MCF 10A (cell line): ENCODE data around the gene BCL7A. TPM values are rescaled to one million over a fixed set of nuclear protein-coding genes. Genes with fewer than 3 reads are reported as not detected.

Source experiments
- BruUV-seq: library from RNA; stranded (reverse); fragments of 400-500 nt; replicated peaks from 2 replicates; lab custom pipeline; 2021; lab: Mats Ljungman, UMichigan
- CTCF ChIA-PET: fragments of 300-600 bp; sonication (Branson Sonifier 250); formaldehyde crosslinking; extraction: SDS; loops from one replicate; lab custom pipeline; 2021; ENCODE audit warnings: antibody characterized with exemption, inconsistent platforms; lab: Yijun Ruan, JAX
- POLR2A ChIA-PET: fragments of 300-600, 350-650 bp; sonication (Branson Sonifier 250); formaldehyde crosslinking; extraction: SDS; loops from one replicate; lab custom pipeline; 2020; ENCODE audit warnings: antibody characterized with exemption, inconsistent platforms; lab: Yijun Ruan, JAX
- DNase-seq: peaks from one replicate; pipeline ENCODE4 v3.0.0-alpha.2; 2018; ENCODE audit not compliant: unreplicated experiment
- H3K27ac Mint-ChIP-seq: one replicate; pipeline ENCODE4 v1.8.0; 2022; ENCODE audit warnings: mild to moderate bottlenecking, low read depth, mixed read lengths; ENCODE audit not compliant: unreplicated experiment
- H3K27me3 Mint-ChIP-seq: one replicate; pipeline ENCODE4 v1.8.0; 2022; ENCODE audit warnings: mixed read lengths; ENCODE audit not compliant: insufficient read depth, unreplicated experiment
- H3K36me3 Mint-ChIP-seq: one replicate; pipeline ENCODE4 v1.8.0; 2022; ENCODE audit warnings: mild to moderate bottlenecking, moderate library complexity, mixed read lengths; ENCODE audit not compliant: insufficient read depth, unreplicated experiment
- H3K4me1 Mint-ChIP-seq: one replicate; pipeline ENCODE4 v1.8.0; 2022; ENCODE audit warnings: mixed read lengths; ENCODE audit not compliant: insufficient read depth, unreplicated experiment
- H3K4me3 Mint-ChIP-seq: one replicate; pipeline ENCODE4 v1.8.0; 2022; ENCODE audit warnings: mild to moderate bottlenecking, moderate library complexity, mixed read lengths; ENCODE audit not compliant: unreplicated experiment
- H3K9me3 Mint-ChIP-seq: one replicate; pipeline ENCODE4 v1.8.0; 2022; ENCODE audit warnings: mixed read lengths; ENCODE audit not compliant: unreplicated experiment
- intact Hi-C: fragments of 100-400 bp; cut with micrococcal nuclease; formaldehyde crosslinking; loops from 2 replicates; pipeline ENCODE4 v1.14.1; 2022
- total RNA-seq: library from RNA; stranded (reverse); gene quantifications from 2 replicates; pipeline ENCODE4 v1.2.3, GENCODE V29; 2022
- TF ChIP-seq, protein P1 (sequence below): fragments of 200-600 bp; IDR thresholded peaks from one replicate; pipeline ENCODE4 v1.8.0; 2022; ENCODE audit warnings: antibody characterized with exemption, mild to moderate bottlenecking; ENCODE audit not compliant: unreplicated experiment

Gene BCL7A
- total RNA-seq, 1 experiment from 2014 or later, result 18.1 TPM

DNA sequence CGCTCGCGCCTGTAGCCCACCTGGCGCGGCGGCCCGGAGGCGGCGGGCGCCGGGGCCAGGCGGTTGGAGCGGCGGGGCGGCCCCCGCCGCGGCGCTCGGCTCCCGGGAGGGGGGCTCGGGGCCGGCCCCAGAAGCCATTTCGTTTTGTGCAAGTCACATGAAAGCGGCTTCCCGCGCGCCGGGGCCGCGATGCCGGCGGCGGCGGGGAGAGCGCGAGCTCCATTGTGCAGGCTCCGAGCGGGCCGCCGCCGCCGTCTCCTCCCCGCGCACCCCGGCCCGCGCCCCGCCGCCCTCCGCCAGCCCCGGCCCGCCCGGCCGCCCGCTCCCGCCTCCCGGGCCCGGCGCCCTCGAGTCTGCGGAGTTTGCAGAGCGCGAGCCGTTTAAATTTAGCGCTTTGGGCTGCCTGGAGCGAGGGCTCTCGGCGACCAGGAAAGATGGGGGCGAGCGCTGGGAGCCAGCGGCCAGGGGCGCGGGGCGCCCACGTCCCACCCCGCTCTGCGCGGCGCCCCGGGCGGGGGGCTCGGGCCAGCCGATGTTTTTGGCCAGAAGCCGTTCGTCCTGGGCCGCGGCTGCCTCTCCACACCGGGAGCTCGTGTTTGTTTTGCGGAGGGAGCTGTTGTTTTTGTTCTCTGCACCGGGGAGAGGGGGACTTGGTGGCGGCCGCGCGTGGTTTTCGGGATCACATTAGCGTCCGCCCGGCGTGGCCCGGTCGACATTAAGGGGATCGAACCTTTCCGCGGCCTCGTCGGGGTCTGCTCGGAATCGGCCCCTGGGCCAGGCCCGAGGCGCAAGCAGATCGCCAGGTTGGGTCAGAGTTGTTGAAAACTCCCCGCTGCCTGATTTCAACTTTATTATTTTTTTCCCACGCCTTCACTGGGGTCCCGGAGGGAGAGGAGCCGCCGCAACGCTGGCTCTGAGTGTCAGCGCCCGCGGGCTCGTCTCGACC, 982 bp downstream of the BCL7A start:
- CTCF ChIA-PET, result interaction anchor here (0.7 to 2.0 kb wide), 4 partner anchors 9 to 228 kb away, joined by 3 to 12 read pairs (median 3); partner anchors contain the start of gene RHOF
- Mint-ChIP-seq H3K36me3 (peaks cover 7% of the 10 kb centered on the region), H3K27me3 (no peaks in the 10 kb centered on the region), H3K4me3 (peak overlapping the region; percentile 94), H3K4me1 (peaks cover 5% of the 10 kb centered on the region), H3K27ac (peak overlapping the region; percentile 90), H3K9me3 (peaks cover 11% of the 10 kb centered on the region)
- DNase-seq, result peak; percentile 11
- POLR2A ChIA-PET, result interaction anchor here (0.7 to 4.5 kb wide), 21 partner anchors 11 to 228 kb away, joined by 3 to 44 read pairs (median 5); partner anchors contain the start of genes DIABLO, MLXIP and PSMD9
- intact Hi-C loops, result loop anchor here (5.0 to 10.0 kb wide), 3 partner anchors 70 to 228 kb away; partner anchors contain the start of genes PSMD9 and RHOF
- TF ChIP-seq, protein P1, sequence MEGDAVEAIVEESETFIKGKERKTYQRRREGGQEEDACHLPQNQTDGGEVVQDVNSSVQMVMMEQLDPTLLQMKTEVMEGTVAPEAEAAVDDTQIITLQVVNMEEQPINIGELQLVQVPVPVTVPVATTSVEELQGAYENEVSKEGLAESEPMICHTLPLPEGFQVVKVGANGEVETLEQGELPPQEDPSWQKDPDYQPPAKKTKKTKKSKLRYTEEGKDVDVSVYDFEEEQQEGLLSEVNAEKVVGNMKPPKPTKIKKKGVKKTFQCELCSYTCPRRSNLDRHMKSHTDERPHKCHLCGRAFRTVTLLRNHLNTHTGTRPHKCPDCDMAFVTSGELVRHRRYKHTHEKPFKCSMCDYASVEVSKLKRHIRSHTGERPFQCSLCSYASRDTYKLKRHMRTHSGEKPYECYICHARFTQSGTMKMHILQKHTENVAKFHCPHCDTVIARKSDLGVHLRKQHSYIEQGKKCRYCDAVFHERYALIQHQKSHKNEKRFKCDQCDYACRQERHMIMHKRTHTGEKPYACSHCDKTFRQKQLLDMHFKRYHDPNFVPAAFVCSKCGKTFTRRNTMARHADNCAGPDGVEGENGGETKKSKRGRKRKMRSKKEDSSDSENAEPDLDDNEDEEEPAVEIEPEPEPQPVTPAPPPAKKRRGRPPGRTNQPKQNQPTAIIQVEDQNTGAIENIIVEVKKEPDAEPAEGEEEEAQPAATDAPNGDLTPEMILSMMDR, result no peak
- BruUV-seq, result no TSS peak

DNA sequence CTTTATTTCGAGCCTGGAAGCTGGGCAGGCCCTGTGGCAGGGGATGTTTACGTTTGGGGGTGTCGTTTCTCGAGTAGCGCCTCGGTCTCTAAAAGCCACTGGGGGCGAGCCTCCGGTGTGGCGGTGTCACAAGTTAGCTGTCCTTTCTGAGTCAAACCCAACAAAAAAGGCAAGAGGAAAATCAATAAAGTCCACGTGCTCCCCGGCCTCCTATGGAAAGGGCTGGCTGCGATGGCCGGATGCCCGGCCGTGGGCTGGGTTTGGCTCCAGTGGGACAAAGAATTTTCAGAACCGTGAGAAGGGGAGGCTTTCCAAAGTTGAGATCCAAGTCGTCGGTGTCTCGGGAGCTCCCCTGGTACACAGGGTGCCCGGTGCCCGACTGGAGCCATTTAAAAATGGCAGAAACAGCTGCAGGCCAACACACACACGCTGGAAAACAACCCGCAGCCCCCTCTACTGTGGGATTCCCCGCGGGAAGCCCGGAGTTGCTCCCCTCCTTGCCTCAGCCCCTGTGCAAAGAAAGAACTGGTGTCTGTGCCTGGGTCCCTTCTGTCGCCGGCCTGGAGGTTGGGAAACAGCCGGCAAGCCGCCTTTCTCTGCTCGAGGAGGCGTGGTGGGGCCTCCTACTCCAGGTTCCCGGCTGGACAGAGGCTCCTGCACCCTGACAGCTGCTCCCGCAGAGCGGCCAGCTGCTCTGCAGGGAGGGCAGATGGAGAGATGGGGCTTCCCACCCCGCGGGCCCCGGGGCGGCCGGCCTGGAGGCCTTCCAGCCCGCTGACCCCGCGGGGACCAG, 1.9 kb downstream of the BCL7A start:
- Mint-ChIP-seq H3K4me3 (peak overlapping the region; percentile 94), H3K36me3 (peaks cover 7% of the 10 kb centered on the region), H3K4me1 (peaks cover 9% of the 10 kb centered on the region), H3K27me3 (no peaks in the 10 kb centered on the region), H3K27ac (peak overlapping the region; percentile 90), H3K9me3 (peaks cover 11% of the 10 kb centered on the region)
- TF ChIP-seq, protein P1, result no peak
- ChIA-PET POLR2A (interaction anchor here (0.6 to 4.5 kb wide), 27 partner anchors 12 to 1550 kb away, joined by 3 to 44 read pairs (median 4); partner anchors contain the start of genes DIABLO, MLXIP and PSMD9), CTCF (interaction anchor here (0.6 to 2.0 kb wide), 7 partner anchors 8 to 527 kb away, joined by 3 to 12 read pairs (median 3); partner anchors contain the start of gene RHOF)
- BruUV-seq, result TSS peak; percentile 55
- intact Hi-C loops, result loop anchor here (5.0 to 10.0 kb wide), 3 partner anchors 71 to 229 kb away; partner anchors contain the start of genes PSMD9 and RHOF
- DNase-seq, result peak; percentile 74

DNA sequence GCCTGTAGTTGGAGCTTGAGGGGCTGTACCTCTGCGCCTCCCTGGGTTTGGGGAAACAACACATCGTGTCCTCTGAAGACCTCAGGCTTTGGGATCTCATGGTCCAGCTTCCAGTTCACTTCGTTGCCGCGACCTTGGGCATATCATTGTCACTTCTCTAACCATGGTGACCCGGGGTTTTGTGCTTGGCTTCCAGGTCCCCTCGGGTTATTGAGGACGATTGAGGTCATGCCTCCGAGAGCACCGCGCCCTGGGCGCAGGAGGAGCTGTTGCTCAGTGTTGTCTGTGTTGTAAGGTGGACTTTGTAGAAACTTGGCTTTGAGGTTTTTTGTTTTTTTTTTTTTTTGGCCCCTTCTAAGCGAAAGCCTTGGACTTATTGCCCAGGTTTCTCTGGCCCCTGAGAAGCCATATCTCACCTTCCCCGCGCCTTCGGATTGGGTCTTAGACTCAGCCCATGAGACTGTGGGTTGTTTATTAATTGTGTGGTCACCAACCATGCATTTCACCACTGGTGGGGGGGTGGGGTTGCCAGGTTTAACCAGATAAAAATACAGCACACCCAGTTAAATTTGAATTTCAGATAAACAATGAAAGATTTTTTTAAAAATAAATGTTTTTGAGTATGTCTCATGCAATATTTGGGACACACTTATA, 2.6 kb downstream of the BCL7A start:
- intact Hi-C loops, result loop anchor here (5.0 to 10.0 kb wide), 3 partner anchors 72 to 229 kb away; partner anchors contain the start of genes PSMD9 and RHOF

More for the DNA sequence above, 2.6 kb downstream of the BCL7A start:
- peaks cover 5% of the 10 kb centered on the region for H3K36me3 Mint-ChIP-seq
- CTCF ChIA-PET, result interaction anchor here (0.6 to 2.0 kb wide), 4 partner anchors 30 to 528 kb away, joined by 3 to 12 read pairs (median 4); partner anchors contain the start of gene RHOF
- peak overlapping the region; percentile 94 for H3K4me3 Mint-ChIP-seq
- TF ChIP-seq, protein P1, result no peak
- peak overlapping the region; percentile 7 for H3K27ac Mint-ChIP-seq
- POLR2A ChIA-PET, result interaction anchor here (0.6 to 4.5 kb wide), 19 partner anchors 12 to 727 kb away, joined by 3 to 44 read pairs (median 5); partner anchors contain the start of genes MLXIP and PSMD9
- DNase-seq, result no peak
- H3K27me3 Mint-ChIP-seq, result no peaks in the 10 kb centered on the region
- no TSS peak for BruUV-seq
- H3K9me3 Mint-ChIP-seq, result peaks cover 4% of the 10 kb centered on the region
- H3K4me1 Mint-ChIP-seq, result peaks cover 16% of the 10 kb centered on the region
